Occipital lobe (tissue), 2 donors: ENCODE data around the gene CD99. TPM values are rescaled to one million over a fixed set of nuclear protein-coding genes. Genes with fewer than 3 reads are reported as not detected.
"Not testable (repeated sequence)": the region's sequence is repeated elsewhere in the genome, so short reads cannot be mapped to it uniquely, and the experiment has no call there.

Experiments
- DNase-seq: peaks from one replicate; lab custom pipeline; 2025; lab: John Stamatoyannopoulos, UW
- total RNA-seq: library from RNA; depleted of rRNA; stranded (reverse); fragments of >200 nt; gene quantifications from one replicate; pipeline ENCODE4 v1.2.3, GENCODE V29; 2014

Gene CD99
- total RNA-seq, 1 donor from 2014 or later: 7.2 TPM

DNA sequence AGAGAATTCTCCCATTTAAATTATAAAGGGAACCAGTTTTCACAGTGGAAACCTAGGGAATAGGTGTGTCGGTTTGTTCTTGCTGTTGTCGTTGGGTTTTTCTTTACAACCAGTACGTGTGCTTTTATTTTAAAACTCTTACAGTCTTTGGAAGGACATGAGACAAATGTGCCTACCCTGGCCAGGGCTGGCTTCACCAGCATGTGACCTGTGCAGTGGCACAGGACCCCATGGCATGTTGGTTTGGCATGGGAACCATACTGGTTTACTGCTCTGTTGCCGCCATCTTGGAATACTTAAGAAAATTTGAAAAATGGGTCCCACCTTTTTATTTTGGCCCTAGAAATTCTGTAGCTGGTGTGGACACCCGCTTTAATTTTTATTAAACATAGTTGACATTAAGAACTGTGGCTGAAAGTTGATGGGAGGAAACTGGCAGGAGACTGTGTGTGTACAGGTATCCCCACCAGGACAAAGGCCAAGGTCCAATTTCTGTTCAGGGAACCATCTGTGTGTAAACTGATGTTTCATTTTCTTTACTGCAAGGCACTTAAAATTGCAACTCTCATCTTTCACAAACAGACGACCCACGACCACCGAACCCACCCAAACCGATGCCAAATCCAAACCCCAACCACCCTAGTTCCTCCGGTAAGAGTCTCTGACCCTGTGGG is 28.8 kb downstream of the CD99 start:
- no peak for DNase-seq

DNA sequence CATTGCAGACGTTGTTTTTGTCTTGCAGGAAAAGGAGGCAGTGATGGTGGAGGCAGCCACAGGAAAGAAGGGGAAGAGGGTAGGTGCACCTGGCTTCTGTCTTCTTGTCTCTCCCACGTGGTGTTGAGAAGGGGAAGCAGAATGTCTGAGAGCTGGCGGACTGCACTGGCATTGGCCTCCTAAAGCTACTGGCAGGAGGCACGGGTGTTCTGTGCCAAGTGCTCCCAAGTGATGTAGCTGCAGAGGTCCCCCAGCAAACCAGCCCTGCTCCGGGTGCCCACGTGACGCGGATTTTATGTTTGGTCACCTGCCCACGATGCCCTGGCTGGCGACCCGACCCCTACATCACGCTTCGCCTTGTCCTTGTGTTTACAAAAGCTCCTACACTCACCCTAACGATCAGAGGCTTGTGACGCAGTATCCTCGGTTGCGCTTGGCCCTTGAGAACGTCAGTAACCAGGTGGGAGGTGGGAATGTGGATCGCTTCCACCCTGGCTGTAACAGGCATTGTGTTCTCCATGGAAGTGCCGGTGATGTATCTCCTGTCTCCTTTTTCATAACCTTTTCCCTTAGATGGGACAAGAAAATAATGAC is 32.3 kb downstream of the CD99 start:
- no peak for DNase-seq

DNA sequence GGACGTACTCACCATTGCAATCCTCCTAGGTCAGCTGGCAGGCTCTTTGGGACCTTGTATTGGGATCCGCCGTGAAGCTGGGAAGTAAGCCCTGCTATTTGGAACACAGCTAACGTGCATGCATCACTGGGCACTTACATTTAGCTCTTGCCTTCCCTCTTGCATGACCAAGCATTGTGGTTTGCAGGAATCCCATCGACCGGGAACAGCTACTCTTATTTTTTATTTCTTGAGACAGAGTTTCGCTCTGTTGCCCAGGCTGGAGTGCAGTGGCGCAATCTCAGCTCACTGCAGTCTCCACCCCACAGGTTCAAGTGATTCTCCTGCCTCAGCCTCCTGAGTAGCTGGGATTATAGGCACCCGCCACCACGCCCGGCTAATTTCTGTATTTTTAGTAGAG is 36.2 kb downstream of the CD99 start:
- DNase-seq: not testable (repeated sequence)

DNA sequence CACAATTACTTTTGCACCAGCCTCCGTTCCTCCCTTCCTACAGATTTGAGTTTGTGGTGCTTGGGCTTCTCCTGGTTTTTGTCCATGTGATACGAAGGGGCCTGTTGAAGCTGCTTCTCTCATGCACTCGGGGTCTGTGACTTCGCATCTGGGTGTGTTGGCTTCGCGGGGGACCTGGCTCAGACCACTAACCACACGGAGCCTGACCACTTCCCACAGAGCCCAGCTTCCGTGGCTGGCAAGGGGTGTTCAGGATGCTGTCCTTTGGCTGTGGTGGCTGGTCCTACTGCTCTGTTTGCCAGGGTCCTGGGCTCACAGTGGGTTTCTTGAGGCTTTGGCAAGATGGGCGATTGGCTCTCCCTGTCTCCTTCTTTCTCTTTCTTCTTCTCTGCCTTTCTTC is 41.0 kb downstream of the CD99 start:
- DNase-seq: no peak

DNA sequence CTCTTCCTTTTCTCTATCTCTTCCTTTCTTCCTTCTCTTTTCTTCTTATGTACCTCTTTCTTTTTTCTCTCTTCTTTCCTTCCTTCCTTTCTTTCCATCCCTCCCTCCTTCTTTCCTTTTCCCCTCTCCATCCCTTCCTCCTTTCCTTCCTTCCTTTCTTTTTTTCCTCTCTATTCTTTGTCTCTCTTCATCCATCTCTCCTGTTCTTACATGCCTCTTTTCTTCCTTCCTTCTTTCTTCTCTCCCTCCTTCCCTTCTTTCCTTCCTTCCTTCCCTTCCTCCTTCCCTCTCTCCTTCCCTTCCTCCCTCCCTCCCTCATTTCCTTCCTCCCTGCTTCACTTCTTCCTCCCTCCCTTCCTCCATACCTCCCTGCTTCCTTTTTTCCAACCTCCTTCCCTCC is 41.6 kb downstream of the CD99 start:
- DNase-seq: no peak

DNA sequence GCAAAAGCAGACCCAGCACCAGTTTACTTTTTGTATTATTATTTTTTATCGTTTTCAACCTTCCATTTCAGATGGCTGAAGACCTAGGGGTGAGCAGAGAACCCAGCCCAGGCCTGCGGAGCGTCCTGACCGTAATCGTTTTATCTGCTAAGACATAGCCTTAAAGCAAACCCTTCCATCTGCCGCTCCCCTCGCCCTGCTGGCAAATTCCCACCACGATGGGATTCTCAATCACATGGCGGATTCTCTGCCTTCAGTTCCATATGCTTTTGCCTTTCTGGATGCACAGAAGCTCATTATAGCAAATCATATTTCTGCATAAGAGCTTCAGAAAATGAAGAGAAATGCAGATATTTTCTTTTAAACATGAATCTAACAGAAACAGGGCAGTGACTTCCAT is 42.2 kb downstream of the CD99 start:
- no peak for DNase-seq

DNA sequence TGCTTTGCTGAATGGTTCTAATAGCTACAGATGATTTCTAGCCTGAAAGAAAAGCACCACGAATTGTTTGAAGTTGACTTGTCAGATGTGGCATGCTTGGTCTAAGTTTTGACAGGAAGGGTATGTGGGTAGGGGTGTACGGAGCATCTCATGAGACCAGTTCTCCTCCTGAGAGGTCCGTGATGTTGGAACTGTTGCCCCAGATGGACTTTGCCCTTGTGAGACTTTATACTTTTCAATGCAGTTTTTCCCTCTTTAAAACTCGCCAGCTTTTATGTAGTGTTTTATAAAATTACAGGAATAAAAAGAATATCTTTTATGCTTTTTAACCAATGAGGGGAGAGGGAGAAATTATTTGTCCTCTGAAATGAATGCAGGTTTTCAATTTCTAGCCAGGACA is 44.2 kb downstream of the CD99 start:
- no peak for DNase-seq

DNA sequence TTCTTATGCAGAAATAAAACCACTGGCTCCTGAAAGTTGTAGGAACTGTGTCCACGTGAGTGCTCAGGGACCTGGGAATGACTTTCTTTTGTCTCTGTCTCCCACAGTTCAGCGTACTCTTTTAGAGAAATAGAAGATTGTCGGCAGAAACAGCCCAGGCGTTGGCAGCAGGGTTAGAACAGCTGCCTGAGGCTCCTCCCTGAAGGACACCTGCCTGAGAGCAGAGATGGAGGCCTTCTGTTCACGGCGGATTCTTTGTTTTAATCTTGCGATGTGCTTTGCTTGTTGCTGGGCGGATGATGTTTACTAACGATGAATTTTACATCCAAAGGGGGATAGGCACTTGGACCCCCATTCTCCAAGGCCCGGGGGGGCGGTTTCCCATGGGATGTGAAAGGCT is 49.6 kb downstream of the CD99 start:
- DNase-seq: no peak

DNA sequence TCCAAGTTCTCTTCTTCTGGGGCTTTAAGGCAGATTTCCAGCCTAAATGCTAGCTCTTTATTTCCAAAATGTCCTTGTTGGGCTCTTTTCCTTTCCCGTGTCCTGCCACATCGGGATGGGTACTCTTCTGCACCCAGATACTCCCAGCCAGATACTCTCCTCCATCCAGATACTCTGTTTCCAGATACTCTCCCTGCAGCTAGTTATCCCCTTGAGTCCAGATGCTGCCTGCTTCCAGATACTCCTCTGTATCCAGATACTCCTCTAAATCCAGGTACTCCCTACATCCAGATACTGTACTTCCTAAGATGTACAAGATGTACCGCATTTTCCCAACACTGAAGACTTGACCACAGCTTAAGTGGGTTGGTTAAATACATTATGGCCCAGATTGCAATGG is 50.3 kb downstream of the CD99 start:
- no peak for DNase-seq

DNA sequence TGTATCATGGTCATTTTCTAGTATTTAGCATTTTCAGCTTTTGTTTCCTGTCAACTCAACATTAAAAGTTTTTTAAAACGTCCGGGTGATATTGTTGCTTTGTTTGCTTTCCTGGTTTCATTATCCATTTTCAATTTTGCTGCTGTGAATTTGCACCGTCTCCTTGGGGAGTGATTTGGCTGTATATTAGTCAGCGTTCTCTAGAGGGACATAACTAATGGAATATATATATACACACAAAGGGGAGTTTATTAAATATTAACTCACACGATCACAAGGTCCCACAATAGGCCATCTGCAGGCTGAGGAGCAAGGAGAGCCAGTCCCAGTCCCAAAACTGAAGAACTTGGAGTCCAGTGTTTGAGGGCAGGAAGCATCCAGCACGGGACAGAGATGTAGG is 55.2 kb downstream of the CD99 start:
- DNase-seq: not testable (repeated sequence)

DNA sequence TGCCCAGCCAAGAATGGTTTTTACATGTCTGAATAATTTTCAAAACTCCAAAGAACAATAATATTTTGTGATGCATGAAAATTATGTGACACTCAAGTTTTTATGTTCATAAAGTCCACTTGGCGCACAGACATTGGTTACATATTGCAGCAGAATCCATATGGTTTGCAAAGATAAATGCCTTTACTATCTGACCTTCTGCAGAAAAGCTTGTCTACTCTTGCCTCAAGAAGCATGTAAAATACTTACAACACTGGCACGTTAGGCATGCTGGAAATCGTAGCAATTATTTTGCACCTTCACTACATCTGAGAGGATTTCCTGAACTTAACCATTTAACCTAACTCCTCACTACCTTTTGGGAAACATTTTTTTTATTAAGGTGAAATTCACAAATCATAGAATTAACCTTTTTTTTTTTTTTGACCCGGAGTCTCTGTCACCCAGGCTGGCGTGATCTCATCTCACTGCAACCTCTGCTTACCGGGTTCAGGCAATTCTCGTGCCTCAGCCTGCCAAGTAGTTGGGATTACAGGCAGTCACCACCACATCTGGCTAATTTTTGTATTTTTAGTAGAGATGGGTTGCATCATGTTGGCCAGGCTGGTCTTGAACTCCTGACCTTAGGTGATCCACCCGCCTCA is 57.2 kb downstream of the CD99 start:
- DNase-seq: no peak

DNA sequence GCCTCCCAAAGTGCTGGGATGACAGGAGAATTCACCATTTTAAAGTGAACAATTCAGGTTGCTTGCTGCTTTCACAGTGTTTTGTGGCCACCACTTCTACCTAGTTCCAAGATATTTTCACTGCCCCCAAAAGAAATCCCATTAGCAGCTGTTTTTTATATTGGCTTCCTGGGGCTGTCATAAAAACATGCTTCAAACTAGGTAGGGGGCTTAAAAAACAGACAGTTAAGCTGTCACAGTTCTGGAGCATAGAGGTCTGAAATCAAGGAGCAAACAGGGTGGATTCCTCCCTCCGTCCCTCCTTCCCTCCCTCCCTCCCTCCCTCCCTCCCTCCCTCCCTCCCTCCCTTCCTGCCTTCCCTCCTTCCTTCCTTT is 57.7 kb downstream of the CD99 start:
- DNase-seq: no peak

DNA sequence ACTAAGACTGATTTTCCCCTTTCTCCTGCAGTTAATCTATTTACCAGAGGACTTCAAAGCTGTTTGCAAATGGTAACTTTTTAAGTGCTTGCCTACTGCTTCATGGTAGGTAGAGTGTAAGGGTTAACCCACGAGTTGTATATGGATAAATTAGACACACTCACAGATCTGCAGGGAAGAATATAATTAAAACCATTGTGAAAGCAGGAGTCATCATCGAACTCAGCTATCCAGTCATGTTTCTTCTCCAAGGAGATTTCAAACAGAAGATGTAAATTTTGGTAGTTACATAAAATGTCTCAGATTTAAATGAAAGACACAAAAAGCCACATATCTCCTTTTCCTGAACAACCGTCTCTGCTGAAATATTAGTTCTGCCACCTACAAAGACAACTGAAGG is 60.2 kb downstream of the CD99 start:
- DNase-seq: no peak

DNA sequence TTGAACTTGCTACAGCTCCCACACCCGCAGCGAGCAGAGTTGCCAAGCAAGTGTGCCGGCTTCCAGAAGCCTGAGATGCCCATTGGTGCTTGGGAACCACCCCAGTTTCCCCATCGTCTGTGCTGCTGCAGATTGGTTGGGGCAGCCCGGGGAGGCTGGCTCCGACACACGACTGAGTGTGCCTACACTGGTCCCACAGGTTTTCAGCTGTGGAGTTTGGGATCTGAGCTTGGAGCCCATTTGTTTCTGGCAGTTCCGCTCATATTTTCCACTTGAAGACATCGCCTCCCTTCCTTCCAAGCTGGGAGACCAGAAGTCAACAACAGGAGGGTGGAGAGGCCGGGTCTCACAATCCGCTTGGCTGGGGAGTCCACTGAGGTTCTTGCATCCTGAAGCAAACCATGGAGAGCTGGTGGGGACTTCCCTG is 60.8 kb downstream of the CD99 start, which contains the start of gene XG:
Gene XG (plus strand): TSS at position 167 of the 427 bp plus-strand sequence. CDS start 235 bp downstream, at position 402.
- DNase-seq: not testable (repeated sequence)

DNA sequence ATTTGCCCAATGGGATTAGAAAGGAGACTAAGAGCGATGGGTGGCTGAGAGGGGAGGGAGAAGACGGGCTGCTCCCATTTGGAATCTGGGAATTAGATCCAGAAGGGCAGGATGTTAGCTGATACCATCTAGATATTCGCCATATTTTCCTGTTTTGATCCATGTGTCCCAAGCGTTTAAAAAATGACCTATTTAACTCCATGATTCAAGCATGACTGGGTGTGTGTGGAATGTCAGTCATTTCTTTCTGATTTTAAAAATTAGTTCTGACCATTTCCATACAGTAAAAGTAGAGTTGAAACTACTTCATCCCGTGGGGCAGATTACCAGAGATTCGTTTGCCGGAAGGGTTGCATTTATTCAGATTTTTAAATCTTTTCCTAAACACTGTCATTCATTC is 61.3 kb downstream of the CD99 start:
- not testable (repeated sequence) for DNase-seq

DNA sequence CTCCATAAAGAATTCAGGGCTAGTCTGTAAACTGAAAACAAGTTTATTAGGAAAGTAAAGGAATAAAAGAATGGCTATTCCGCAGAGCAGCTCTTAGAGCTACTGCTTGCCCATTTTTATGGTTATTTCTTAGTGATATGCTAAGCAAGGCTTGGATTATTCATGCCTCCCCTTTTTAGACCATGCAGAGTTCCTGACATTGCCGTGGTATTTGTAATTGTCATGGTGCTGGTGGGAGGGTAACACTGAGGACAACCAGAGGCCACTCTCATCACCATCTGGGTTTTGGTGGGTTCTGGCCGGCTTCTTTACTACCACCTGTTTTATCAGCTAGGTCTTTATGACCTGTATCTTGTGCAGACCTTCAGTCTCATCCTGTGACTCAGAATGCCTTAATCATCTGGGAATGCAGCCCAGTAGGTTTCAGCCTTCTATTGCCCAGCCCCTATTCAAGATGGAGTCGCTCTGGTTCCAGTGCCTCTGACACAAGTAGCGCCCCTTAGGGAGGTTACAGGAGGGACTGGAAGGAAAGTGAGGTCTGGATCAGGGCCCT is 64.1 kb downstream of the CD99 start:
- not testable (repeated sequence) for DNase-seq

DNA sequence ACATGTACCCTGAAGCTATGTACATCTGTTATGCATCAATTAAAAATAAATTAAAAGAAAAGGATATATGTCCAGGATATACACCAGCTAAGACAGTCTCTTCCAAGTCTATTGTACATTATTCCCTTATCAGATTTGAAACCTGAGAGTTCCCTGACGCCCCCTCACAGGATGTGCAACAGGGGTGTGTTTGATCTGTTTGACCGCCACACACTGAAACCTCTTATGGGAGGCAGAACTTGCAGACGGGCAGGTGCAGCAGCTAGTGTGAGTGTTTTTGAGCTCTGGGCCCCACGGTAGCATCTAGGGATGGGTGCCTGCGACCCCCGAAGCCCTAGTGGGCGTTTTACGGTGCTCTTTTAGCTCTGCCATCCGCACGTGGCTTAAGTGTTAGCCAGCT is 65.5 kb downstream of the CD99 start:
- DNase-seq: no peak

DNA sequence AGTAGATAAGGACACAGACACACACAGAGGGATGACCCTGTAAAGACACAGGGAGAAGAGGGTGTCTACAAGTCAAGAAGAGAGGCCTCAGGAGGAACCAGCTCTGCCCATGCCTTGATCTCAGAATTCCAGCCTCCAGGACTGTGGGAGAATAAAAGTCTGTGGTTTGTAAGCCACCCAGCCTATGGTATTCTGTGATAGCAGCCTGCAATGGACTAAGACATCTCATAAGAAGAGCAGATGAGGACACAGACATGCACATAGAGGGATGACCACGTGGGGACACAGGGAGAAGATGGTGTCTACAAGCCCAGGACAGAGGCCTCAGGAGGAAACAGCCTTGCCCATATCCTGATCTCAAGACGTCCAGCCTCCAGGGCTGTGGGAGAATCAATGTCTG is 70.2 kb downstream of the CD99 start:
- no peak for DNase-seq

DNA sequence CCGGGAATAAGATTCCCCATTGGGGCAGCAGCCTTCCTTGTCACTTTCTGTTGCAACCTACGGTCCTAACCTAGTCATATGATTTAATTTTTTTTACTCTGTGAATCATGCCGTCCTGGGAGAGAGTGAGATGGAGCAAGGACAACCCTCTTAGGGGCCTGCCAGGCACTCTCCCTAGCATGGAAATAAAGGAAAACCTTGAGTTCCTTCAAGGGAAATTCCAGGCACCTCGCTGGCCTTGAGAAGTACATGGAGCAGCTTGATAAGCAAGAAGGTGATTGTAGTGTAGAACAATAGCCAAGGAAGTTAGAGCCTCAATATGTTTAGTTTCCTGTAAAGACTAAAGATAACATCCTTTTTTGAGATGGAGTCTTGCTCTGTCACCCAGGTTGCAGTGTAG is 71.6 kb downstream of the CD99 start:
- DNase-seq: not testable (repeated sequence)

DNA sequence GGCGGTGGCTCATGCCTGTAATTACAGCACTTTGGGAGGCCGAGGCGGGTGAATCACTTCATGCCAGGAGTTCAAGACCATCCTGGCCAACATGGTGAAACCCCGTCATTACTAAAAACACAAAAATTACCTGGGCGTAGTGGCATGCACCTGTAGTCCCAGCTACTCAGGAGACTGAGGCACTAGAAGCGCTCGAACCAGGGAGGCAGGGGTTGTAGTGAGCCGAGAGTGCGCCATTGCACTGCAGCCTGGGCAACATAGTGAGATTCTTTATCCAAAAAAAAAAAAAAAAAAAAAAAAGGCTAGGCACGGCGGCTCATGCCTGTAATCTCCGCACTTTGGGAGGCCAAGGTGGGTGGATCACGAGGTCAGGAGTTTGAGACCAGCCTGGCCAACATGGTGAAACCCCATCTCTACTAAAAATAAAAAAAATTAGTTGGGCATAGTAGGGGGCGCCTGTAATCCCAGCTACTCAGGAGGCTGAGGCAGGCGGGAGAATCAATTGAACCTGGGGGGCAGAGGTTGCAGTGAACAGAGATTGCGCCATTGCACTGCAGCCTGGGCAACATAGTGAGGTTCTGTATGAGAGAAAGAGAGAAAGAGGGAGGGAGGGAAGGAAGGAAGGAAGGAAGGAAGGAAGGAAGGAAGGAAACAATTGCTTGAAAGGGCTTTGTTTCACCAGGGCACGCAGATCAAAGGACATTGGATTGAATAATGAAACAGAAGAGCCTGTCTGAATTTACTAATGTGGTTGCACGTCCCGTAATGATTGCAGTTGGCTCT is 73.9 kb downstream of the CD99 start:
- DNase-seq: not testable (repeated sequence)

DNA sequence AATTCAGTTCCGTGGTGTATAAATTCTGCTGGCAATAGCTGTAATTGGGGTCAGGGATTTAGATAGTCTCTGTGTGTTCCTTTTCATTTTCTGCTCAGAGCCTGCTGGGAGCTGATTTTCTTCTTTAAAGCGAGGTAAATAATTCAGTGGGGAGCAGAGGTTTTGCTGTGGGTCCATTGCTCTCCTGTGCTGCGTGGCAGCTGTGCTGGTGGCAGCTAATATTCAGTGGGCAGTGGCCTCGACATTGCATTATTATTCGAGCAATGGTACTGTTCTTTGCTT is 74.4 kb downstream of the CD99 start:
- DNase-seq: no peak

DNA sequence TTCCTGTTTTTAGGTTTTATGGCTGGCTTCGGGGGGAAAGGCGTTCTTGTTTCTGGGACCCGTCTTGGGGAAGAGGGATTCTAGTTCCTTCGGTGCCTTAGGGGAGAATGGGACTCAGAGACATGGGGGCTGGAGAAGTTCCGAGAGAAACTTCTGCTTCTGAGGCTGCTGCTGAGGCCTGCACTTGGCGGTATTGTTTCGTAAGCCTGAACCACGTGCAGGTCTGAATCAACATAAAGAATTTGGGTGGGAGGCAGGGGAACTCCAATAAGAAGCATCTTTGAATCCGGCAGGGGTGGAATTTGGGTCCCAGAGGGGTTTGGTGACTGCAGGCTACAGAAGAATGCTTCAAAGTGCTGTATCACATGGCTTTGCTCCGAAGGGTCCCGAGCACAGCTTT is 75.8 kb downstream of the CD99 start:
- no peak for DNase-seq
